GM18511 (cell line): Measurements from ENCODE around the gene XPA.

Source experiments
- ATAC-seq: cut with Tn5 transposase; IDR thresholded peaks from one replicate; pipeline ENCODE4 v1.9.1; 2021; ENCODE audit warnings: mild to moderate bottlenecking, moderate library complexity; ENCODE audit not compliant: unreplicated experiment

Gene XPA

GRCh38 chr9:97659771-97660170 is 37.4 kb downstream of the XPA start:
- no peak for ATAC-seq

- ATAC-seq: no peak
Measured at GRCh38 chr9:97658707-97659106, 38.4 kb downstream of the XPA start.

- no peak for ATAC-seq
Measured at GRCh38 chr9:97651646-97652045, 45.5 kb downstream of the XPA start.

GRCh38 chr9:97647996-97648395 is 49.1 kb downstream of the XPA start:
- ATAC-seq: no peak

GRCh38 chr9:97645720-97646119 is 51.4 kb downstream of the XPA start:
- ATAC-seq: no peak

- no peak for ATAC-seq
Measured at GRCh38 chr9:97640325-97640724, 56.8 kb downstream of the XPA start.

GRCh38 chr9:97638666-97639065 is 58.5 kb downstream of the XPA start:
- ATAC-seq: no peak

- no peak for ATAC-seq
Measured at GRCh38 chr9:97636903-97637302, 60.2 kb downstream of the XPA start.

GRCh38 chr9:97635026-97635425 is 62.1 kb downstream of the XPA start:
- ATAC-seq: no peak

- peak; percentile 2 for ATAC-seq
Measured at GRCh38 chr9:97633859-97634490, 63.2 kb downstream of the XPA start.

GRCh38 chr9:97632985-97633858 is 63.9 kb downstream of the XPA start, which contains the start of the genes NCBP1 and TSTD2:
Gene NCBP1, plus strand, starts transcription at chr9:97633821. Its CDS starts 61 bp downstream, at chr9:97633882.
Gene TSTD2, minus strand, starts transcription at chr9:97633368. Its CDS starts 5,806 bp downstream, at chr9:97627562.
- ATAC-seq: peak; percentile 87

GRCh38 chr9:97632248-97632984 is 64.7 kb downstream of the XPA start:
- ATAC-seq: peak; percentile 14

GRCh38 chr9:97630591-97630990 is 66.5 kb downstream of the XPA start:
- ATAC-seq: no peak

- no peak for ATAC-seq
Measured at GRCh38 chr9:97629156-97629555, 68.0 kb downstream of the XPA start.

GRCh38 chr9:97628668-97629067 is 68.5 kb downstream of the XPA start:
- no peak for ATAC-seq

GRCh38 chr9:97627624-97628023 is 69.5 kb downstream of the XPA start:
- ATAC-seq: no peak

- ATAC-seq: no peak
Measured at GRCh38 chr9:97625620-97626019, 71.5 kb downstream of the XPA start.
